Endothelial cell of umbilical vein (primary cell): ENCODE measurements around the gene OGDH.
"Not testable (repeated sequence)": the region's sequence is repeated elsewhere in the genome, so short reads cannot be mapped to it uniquely, and the experiment has no call there.

Source experiments
- FOS ChIP-seq: IDR thresholded peaks from 2 replicates; pipeline ENCODE4 v1.6.1; 2011; ENCODE audit warnings: mild to moderate bottlenecking, low read length, moderate library complexity, borderline replicate concordance; ENCODE audit not compliant: insufficient read depth
- POLR2A ChIP-seq: IDR thresholded peaks from 2 replicates; pipeline ENCODE4 v1.6.1; 2012; ENCODE audit warnings: low read depth, mild to moderate bottlenecking, control low read depth, low read length
- TF ChIP-seq, protein P1 (sequence below), 2 donors: IDR thresholded peaks; 1 replicate in 1 of 2; 2 replicates in 1 of 2; pipeline ENCODE4 v1.5.1; 2011; ENCODE audit warnings: low read length in 2 of 2, mild to moderate bottlenecking in 2 of 2, moderate library complexity in 2 of 2, control low read depth in 1 of 2, inconsistent platforms in 1 of 2, low read depth in 1 of 2; ENCODE audit not compliant: insufficient read depth in 1 of 2; ENCODE audit errors: extremely low read depth in 1 of 2
- TF ChIP-seq, protein P2 (sequence below): IDR thresholded peaks from 2 replicates; pipeline ENCODE4 v1.6.1; 2011; ENCODE audit not compliant: insufficient read depth, insufficient read length

DNA sequence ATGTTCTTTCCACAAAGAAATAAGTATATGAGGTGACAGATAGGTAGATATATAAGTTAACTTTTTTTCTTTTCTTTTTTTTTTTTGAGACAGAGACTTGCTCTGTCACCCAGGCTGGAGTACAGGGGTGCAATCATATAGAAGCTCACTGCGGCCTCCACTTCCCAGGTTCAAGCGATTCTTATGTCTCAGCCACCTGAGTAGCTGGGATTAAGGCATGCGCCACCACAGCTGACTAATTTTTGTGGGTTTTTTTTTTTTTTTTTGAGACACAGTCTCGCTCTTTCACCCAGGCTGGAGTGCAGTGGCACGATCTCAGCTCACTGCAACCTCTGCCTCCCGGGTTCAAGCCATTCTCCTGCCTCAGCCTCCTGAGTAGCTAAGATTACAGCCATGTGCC lies 126.5 kb downstream of the OGDH start:
- not testable (repeated sequence) for TF ChIP-seq POLR2A, FOS
- TF ChIP-seq, protein P1, sequence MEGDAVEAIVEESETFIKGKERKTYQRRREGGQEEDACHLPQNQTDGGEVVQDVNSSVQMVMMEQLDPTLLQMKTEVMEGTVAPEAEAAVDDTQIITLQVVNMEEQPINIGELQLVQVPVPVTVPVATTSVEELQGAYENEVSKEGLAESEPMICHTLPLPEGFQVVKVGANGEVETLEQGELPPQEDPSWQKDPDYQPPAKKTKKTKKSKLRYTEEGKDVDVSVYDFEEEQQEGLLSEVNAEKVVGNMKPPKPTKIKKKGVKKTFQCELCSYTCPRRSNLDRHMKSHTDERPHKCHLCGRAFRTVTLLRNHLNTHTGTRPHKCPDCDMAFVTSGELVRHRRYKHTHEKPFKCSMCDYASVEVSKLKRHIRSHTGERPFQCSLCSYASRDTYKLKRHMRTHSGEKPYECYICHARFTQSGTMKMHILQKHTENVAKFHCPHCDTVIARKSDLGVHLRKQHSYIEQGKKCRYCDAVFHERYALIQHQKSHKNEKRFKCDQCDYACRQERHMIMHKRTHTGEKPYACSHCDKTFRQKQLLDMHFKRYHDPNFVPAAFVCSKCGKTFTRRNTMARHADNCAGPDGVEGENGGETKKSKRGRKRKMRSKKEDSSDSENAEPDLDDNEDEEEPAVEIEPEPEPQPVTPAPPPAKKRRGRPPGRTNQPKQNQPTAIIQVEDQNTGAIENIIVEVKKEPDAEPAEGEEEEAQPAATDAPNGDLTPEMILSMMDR (IDR thresholded peaks at IDR 0.05; ENCODE audit: extremely low read depth in 1 of 2, insufficient read depth in 1 of 2, low read depth in 1 of 2, low read length in 2 of 2), result not testable (repeated sequence)
- TF ChIP-seq, protein P2, sequence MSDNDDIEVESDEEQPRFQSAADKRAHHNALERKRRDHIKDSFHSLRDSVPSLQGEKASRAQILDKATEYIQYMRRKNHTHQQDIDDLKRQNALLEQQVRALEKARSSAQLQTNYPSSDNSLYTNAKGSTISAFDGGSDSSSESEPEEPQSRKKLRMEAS, result not testable (repeated sequence)
